ENCODE measurements around the gene SERPINA10.

DNA sequence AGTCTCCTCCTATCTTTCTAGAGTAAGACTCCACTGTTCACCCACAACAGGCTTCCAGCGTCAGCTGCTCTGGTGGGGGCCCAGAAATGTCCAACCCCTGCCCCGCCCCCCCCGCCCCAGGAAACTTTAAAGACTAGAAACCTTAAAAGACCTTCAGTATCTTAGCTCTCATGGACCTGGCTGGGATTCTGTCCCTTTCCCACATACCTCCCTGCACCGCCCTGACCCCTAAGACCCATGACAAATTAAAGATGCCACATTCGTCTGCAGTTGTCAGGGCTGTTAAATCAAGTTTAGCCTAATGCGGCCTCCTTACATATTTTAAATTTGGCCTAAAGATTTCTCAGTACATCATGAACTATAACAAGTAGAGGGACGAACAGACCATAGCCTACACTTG lies 10.0 kb upstream of the SERPINA10 start:
- TF ChIP-seq, protein P1, sequence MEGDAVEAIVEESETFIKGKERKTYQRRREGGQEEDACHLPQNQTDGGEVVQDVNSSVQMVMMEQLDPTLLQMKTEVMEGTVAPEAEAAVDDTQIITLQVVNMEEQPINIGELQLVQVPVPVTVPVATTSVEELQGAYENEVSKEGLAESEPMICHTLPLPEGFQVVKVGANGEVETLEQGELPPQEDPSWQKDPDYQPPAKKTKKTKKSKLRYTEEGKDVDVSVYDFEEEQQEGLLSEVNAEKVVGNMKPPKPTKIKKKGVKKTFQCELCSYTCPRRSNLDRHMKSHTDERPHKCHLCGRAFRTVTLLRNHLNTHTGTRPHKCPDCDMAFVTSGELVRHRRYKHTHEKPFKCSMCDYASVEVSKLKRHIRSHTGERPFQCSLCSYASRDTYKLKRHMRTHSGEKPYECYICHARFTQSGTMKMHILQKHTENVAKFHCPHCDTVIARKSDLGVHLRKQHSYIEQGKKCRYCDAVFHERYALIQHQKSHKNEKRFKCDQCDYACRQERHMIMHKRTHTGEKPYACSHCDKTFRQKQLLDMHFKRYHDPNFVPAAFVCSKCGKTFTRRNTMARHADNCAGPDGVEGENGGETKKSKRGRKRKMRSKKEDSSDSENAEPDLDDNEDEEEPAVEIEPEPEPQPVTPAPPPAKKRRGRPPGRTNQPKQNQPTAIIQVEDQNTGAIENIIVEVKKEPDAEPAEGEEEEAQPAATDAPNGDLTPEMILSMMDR (conservative IDR thresholded peaks at IDR 0.05; ENCODE audit: low read length): no peak
- TF ChIP-seq EZH2phosphoT487 (IDR thresholded peaks at IDR 0.05; ENCODE audit: borderline replicate concordance): no peak
